Measurements from ENCODE around the gene VAV1. TPM values are rescaled to one million over a fixed set of nuclear protein-coding genes. Genes with fewer than 3 reads are reported as not detected.

The VAV1 gene
- total and polyA plus RNA-seq, 2 of the 8 experiments (the other 6 are each of a cell fraction or from before 2014, with no cell fraction given) = 0.21 to 0.22 TPM

GRCh38 chr19:6737873-6738786, 34.4 kb upstream of the VAV1 start:
- peak overlapping the region; percentile 76 for H4K8ac ChIP-seq (ENCODE audit: extremely low read depth, insufficient read depth, low read length)
- no peak overlapping the region for H2BK120ac ChIP-seq (replicated peaks; ENCODE audit: low read depth, low read length)
- WGBS, 2 experiments (ENCODE audit: extremely low coverage in 1 of 2, insufficient coverage in 1 of 2, insufficient read length in 1 of 2, insufficient replicate concordance in 2 of 2, low coverage in 1 of 2, low lambda C conversion rate in 2 of 2, missing lambda C conversion rate in 1 of 2) = 25% methylated on average over 13 of the region's 13 CpGs; no CpG with 5 or more reads in 1 of the 2 experiments
- POLR2A ChIA-PET (ENCODE audit: partially characterized antibody) = interaction anchor here (0.6 to 9.7 kb wide), 16 partner anchors 10 to 460 kb away, joined by 3 to 110 read pairs (median 3); partner anchors contain the start of genes SH2D3A, TNFSF9 and VAV1
- H3K79me1 ChIP-seq (ENCODE audit: low read depth, low read length) = peaks cover 5% of the 10 kb centered on the region
- no peak overlapping the region for H3K56ac ChIP-seq (replicated peaks; ENCODE audit: insufficient read length, low read depth, low read length)
- peak overlapping the region; percentile 59 to 78 for H3K4me2 ChIP-seq (ENCODE audit: insufficient read depth in 1 of 2, low read depth in 2 of 2, low read length in 2 of 2)
- H2AK5ac ChIP-seq (ENCODE audit: low read depth, low read length) = no peak overlapping the region
- H2BK12ac ChIP-seq (ENCODE audit: low read depth, low read length) = peak overlapping the region; percentile 91
- H3K18ac ChIP-seq (ENCODE audit: extremely low read depth, low read length) = peak overlapping the region; percentile 85
- H3K36me3 ChIP-seq (ENCODE audit: control insufficient read depth in 2 of 4, insufficient read depth in 4 of 4, low read length in 3 of 4) = peaks cover 0 to 9% (median 1%) of the 10 kb centered on the region in 4 experiments; a peak in 3 of 8 replicates
- peak overlapping the region; percentile 88 for H4K91ac ChIP-seq (replicated peaks; ENCODE audit: insufficient read length, low read length)
- H4K5ac ChIP-seq (ENCODE audit: insufficient read length, low read depth, low read length) = peak overlapping the region; percentile 37
- no peak overlapping the region for H3K23ac ChIP-seq (ENCODE audit: insufficient read length)
- H2BK15ac ChIP-seq (ENCODE audit: low read length) = peak overlapping the region; percentile 65; the same call in 1 of the 2 replicates
- peak overlapping the region; percentile 66 for H3K27ac ChIP-seq (ENCODE audit: low read depth, low read length)
- CTCF ChIA-PET (ENCODE audit: partially characterized antibody) = interaction anchor here (0.6 to 4.7 kb wide), 18 partner anchors 9 to 222 kb away, joined by 3 to 31 read pairs (median 4); partner anchors contain the start of genes C3 and VAV1
- H4K20me1 ChIP-seq (replicated peaks in 1 of 2; ENCODE audit: control insufficient read depth in 1 of 2, insufficient read depth in 2 of 2, low read length in 2 of 2) = peaks cover 0 to 3% of the 10 kb centered on the region in 2 experiments
- peaks cover 17% of the 10 kb centered on the region for H3K23me2 ChIP-seq (ENCODE audit: low read depth, low read length)
- H3K4ac ChIP-seq (replicated peaks; ENCODE audit: insufficient read length, low read depth, low read length) = peak overlapping the region; percentile 13
- no peaks in the 10 kb centered on the region for H3K27me3 ChIP-seq (replicated peaks in 1 of 4; ENCODE audit: control insufficient read depth in 3 of 4, extremely low read depth in 1 of 4, insufficient read depth in 3 of 4, low read length in 3 of 4)
- peak overlapping the region in 2 of 4 experiments; percentile 5 to 10; a peak in 1 of 7 replicates for H3K9ac ChIP-seq (replicated peaks in 1 of 4; ENCODE audit: extremely low read depth in 1 of 4, low read depth in 3 of 4, low read length in 3 of 4)
- no peak overlapping the region for H3K14ac ChIP-seq (ENCODE audit: insufficient read length)
- peaks cover 0 to 13% of the 10 kb centered on the region in 2 experiments; a peak in 1 of 4 replicates for H3K79me2 ChIP-seq (ENCODE audit: control insufficient read depth in 1 of 2, insufficient read depth in 2 of 2, low read length in 2 of 2)
- peak overlapping the region in 1 of 4 experiments; percentile 55; a peak in 3 of 8 replicates for H3K4me3 ChIP-seq (ENCODE audit: extremely low read depth in 1 of 4, insufficient read depth in 2 of 4, low read depth in 3 of 4, low read length in 4 of 4)
- H2BK20ac ChIP-seq (ENCODE audit: low read length) = 0 out of 2 replicates have a peak overlapping the region, but pooled peaks have one; percentile 9
- DNase-seq (ENCODE audit: low read depth in 1 of 2, low spot score in 2 of 2) = peak in 1 of 2 experiments; percentile 78
- FAIRE-seq = peak; percentile 99
- peak overlapping the region; percentile 16; the same call in 1 of the 2 replicates for H2AFZ ChIP-seq (ENCODE audit: low read length)
- H2BK5ac ChIP-seq (ENCODE audit: low read depth, low read length) = peak overlapping the region; percentile 69
- peaks cover 4 to 32% (median 20%) of the 10 kb centered on the region in 4 experiments for H3K4me1 ChIP-seq (replicated peaks in 1 of 4; ENCODE audit: control insufficient read depth in 3 of 4, insufficient read depth in 4 of 4, low read length in 3 of 4)
- H3K9me3 ChIP-seq (ENCODE audit: insufficient read depth in 2 of 2, low read depth in 1 of 2, low read length in 1 of 2) = no peaks in the 10 kb centered on the region
- no peak for TF ChIP-seq KDM4A (IDR thresholded peaks at IDR 0.05; ENCODE audit: low read depth, low read length, severe bottlenecking)
- TF ChIP-seq POU5F1 (IDR thresholded peaks at IDR 0.05; ENCODE audit: low read depth, low read length) = no peak
- TF ChIP-seq JUN (IDR thresholded peaks at IDR 0.05; ENCODE audit: low read depth, low read length) = no peak
- no peak for TF ChIP-seq BCL11A (IDR thresholded peaks at IDR 0.05; ENCODE audit: low read depth in 2 of 2, low read length in 2 of 2)
- no peak for TF ChIP-seq RNF2 (IDR thresholded peaks at IDR 0.05; ENCODE audit: borderline replicate concordance, low read depth, low read length, missing control alignments, poor library complexity, severe bottlenecking)
- 0 out of 2 replicates have a peak, but pooled peaks have one; percentile 35 for TF ChIP-seq YY1 (IDR thresholded peaks at IDR 0.05; ENCODE audit: low read depth, low read length)
- no peak for TF ChIP-seq TCF12 (IDR thresholded peaks at IDR 0.05; ENCODE audit: low read depth, low read length)
- no peak for TF ChIP-seq GTF2F1 (IDR thresholded peaks at IDR 0.05; ENCODE audit: borderline replicate concordance, low read depth, low read length)

All from H1 (cell line).